NOMO-1 (cell line): ENCODE results near the gene PCDHA11.
"Not testable (repeated sequence)": the region's sequence is repeated elsewhere in the genome, so short reads cannot be mapped to it uniquely, and the experiment has no call there.

ENCODE experiments used
- DNase-seq, 2 experiments: peaks; one replicate each; lab custom pipeline; 2025; ENCODE audit not compliant: unreplicated experiment in 2 of 2; lab: John Stamatoyannopoulos, UW

The PCDHA11 gene

DNA sequence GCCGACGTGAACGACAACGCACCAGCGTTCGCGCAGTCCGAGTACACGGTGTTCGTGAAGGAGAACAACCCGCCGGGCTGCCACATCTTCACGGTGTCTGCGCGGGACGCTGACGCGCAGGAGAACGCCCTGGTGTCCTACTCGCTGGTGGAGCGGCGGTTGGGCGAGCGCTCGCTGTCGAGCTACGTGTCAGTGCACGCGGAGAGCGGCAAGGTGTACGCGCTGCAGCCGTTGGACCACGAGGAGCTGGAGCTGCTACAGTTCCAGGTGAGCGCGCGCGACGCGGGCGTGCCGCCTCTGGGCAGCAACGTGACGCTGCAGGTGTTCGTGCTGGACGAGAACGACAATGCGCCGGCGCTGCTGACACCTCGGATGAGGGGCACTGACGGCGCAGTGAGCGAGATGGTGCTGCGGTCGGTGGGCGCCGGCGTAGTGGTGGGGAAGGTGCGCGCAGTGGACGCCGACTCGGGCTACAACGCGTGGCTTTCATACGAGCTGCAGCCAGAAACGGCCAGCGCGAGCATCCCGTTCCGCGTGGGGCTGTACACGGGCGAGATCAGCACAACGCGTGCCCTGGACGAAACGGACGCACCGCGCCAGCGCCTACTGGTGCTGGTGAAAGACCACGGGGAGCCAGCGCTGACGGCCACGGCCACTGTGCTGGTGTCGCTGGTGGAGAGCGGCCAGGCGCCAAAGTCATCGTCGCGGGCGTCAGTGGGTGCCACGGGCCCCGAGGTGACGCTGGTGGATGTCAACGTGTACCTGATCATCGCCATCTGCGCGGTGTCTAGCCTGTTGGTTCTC, 18.7 kb upstream of the PCDHA11 start:
- DNase-seq: not testable (repeated sequence)

DNA sequence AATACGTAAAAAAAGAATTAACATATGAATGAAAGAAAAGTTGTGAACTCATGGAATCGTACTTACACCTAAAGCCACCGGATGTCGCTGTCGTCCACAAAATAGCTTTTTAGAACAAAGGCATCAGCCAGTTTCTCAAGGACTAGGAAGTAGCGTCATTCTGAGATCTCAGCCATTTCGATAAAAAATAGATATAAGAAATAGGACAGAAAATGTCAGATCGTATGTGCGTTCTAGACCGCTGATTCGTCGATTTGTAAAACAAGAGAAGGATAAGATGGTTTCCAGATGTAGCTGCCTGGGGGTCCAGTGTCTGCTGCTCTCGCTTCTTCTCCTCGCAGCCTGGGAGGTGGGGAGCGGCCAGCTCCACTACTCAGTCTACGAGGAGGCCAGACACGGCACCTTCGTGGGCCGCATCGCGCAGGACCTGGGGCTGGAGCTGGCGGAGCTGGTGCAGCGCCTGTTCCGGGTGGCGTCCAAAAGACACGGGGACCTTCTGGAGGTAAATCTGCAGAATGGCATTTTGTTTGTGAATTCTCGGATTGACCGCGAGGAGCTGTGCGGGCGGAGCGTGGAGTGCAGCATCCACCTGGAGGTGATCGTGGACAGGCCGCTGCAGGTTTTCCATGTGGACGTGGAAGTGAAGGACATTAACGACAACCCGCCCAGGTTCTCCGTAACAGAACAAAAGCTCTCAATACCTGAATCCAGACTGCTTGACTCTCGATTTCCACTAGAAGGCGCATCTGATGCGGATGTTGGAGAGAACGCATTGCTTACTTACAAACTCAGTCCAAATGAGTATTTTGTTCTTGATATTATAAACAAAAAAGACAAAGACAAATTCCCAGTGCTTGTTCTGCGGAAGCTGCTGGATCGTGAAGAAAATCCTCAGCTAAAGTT, 12.7 kb upstream of the PCDHA11 start, which contains the start of gene PCDHA10:
Gene PCDHA10 (plus strand): TSS at position 126 of the 903 bp plus-strand sequence. CDS start 152 bp downstream, at position 278.
- no peak for DNase-seq

DNA sequence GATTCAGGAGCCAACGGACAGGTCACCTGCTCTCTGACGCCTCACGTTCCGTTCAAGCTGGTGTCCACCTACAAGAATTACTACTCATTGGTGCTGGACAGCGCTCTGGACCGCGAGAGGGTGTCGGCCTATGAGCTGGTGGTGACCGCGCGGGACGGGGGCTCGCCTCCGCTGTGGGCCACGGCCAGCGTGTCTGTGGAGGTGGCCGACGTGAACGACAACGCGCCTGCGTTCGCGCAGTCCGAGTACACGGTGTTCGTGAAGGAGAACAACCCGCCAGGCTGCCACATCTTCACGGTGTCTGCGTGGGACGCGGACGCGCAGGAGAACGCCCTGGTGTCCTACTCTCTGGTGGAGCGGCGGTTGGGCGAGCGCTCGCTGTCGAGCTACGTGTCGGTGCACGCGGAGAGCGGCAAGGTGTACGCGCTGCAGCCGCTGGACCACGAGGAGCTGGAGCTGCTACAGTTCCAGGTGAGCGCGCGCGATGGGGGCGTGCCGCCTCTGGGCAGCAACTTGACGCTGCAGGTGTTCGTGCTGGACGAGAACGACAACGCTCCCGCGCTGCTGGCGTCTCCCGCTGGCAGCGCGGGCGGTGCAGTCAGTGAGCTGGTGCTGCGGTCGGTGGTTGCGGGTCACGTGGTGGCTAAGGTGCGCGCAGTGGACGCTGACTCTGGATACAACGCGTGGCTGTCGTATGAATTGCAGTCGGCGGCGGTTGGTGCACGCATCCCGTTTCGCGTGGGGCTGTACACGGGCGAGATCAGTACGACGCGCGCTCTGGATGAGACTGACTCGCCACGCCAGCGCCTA, 11.4 kb upstream of the PCDHA11 start:
- no peak for DNase-seq

DNA sequence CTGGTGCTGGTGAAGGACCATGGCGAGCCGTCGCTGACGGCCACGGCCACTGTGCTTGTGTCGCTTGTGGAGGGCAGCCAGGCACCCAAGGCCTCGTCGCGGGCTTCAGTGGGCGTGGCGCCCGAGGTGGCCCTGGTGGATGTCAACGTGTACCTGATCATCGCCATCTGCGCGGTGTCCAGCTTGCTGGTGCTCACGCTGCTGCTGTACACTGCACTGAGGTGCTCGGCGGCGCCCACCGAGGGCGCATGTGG, 10.8 kb upstream of the PCDHA11 start:
- DNase-seq: no peak

DNA sequence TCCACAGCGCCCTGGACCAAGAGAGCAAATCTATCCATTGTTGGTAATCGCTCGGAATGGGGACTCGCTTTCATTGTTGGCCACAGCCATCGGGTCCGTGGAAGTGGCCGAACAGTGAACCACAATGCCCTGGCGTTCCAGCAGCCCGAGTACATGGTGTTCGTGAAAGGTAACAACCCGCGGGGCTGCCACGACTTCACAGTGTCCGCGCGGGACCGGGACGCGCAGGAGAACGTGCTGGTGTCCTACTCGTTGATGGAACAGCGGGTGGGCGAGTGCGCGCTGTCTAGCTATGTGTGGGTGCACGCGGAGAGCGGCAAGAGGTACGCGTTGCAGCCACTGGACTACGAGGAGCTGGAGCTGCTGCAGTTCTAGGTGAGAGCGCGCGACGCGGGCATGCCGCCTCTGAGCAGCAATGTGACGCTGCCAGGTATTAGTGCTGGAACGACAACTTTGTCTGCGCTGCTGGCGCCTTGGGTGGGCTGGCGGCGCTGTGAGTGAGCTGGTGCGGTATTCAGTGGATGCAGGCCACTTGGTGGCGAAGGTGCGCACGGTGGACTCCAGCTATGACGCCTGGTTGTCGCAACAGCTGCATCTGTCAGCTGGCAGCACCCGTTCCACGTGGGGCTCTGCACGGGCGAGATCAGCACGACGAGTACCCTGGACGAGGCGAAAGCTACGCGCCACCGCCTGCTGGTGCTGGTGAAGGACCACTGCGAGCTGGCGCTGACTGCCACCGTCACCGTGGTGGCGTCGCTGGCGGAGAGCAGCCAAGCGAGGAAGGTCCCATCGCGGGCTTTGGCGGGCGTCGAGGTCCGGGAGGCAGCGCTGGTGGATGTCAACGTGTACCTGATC, 6.1 kb upstream of the PCDHA11 start:
- DNase-seq: no peak

DNA sequence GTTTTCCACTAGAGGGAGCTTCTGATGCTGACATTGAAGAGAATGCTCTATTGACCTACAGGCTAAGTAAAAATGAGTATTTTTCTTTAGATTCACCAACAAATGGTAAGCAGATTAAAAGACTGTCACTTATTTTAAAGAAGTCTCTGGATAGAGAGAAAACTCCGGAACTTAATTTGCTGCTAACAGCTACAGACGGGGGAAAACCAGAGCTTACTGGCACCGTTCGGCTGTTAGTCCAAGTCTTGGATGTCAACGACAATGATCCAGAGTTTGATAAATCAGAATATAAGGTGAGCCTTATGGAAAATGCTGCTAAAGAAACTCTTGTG, 764 bp downstream of the PCDHA11 start:
- DNase-seq: no peak

DNA sequence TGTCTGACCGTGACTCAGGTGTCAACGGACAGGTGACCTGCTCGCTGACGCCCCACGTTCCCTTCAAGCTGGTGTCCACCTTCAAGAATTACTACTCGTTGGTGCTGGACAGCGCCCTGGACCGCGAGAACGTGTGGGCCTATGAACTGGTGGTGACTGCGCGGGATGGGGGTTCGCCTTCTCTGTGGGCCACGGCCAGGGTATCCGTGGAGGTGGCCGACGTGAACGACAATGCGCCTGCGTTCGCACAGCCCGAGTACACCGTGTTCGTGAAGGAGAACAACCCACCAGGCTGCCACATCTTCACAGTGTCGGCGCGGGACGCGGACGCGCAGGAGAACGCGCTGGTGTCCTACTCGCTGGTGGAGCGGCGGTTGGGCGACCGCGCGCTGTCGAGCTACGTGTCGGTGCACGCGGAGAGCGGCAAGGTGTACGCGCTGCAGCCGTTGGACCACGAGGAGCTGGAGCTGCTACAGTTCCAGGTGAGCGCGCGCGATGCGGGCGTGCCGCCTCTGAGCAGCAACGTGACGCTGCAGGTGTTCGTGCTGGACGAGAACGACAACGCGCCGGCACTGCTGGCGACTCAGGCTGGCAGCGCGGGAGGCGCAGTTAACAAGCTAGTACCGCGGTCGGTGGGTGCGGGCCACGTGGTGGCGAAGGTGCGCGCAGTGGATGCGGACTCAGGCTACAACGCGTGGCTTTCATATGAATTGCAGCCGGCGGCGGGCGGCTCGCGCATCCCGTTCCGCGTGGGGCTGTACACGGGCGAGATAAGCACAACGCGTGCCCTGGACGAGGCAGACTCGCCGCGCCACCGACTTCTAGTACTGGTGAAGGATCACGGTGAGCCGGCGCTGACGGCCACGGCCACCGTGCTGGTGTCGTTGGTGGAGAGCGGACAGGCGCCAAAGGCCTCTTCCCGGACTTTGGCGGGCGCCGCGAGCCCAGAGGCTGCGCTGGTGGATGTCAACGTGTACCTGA, 1.8 kb downstream of the PCDHA11 start:
- no peak for DNase-seq

DNA sequence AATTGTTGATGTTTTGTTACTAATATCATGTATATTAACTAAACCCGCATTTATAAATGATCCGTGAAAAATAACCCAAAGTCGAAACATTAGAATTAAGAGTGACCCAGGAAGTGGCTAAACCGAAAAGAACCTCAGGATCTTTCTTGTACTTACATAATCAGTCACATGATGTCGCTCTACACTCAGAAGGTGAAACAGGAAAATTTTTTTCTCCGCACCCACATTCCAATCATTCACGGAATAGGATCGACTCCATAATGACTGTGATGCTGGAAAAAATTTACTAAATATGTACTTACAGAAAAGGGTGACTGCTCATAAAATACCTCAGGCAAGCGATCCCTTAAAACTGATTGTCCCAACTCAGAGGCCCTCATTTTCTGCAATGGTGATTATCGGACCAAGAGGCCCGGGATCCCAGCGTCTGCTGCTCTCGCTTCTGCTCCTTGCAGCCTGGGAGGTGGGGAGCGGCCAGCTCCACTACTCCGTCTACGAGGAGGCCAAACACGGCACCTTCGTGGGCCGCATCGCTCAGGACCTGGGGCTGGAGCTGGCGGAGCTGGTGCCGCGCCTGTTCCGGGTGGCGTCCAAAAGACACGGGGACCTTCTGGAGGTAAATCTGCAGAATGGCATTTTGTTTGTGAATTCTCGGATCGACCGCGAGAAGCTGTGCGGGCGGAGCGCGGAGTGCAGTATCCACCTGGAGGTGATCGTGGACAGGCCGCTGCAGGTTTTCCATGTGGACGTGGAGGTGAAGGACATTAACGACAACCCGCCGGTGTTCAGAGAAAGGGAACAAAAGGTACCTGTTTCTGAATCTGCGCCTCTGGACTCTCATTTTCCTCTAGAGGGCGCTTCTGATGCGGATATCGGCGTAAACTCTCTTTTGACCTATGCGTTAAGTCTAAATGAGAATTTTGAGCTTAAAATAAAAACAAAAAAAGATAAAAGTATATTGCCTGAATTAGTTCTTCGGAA, 6.6 kb downstream of the PCDHA11 start, which contains the start of gene PCDHA12:
Gene PCDHA12 (plus strand): TSS at position 224 of the 981 bp plus-strand sequence. CDS start 165 bp downstream, at position 389.
- no peak for DNase-seq

DNA sequence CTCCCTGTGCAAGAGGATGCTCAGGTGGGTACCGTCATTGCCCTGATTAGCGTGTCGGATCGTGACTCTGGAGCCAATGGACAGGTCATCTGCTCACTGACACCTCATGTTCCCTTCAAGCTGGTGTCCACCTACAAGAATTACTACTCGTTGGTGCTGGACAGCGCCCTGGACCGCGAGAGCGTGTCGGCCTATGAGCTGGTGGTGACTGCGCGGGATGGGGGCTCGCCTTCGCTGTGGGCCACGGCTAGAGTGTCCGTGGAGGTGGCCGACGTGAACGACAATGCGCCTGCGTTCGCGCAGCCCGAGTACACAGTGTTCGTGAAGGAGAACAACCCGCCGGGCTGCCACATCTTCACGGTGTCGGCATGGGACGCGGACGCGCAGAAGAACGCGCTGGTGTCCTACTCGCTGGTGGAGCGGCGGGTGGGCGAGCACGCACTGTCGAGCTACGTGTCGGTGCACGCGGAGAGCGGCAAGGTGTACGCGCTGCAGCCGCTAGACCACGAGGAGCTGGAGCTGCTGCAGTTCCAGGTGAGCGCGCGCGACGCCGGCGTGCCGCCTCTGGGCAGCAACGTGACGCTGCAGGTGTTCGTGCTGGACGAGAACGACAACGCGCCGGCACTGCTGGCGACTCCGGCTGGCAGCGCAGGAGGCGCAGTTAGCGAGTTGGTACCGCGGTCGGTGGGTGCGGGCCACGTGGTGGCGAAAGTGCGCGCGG, 7.9 kb downstream of the PCDHA11 start:
- DNase-seq: not testable (repeated sequence)

DNA sequence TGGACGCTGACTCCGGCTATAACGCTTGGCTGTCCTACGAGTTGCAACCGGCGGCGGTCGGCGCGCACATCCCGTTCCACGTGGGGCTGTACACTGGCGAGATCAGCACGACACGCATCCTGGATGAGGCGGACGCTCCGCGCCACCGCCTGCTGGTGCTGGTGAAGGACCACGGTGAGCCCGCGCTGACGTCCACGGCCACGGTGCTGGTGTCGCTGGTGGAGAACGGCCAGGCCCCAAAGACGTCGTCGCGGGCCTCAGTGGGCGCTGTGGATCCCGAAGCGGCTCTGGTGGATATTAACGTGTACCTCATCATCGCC, 8.5 kb downstream of the PCDHA11 start:
- DNase-seq: no peak

DNA sequence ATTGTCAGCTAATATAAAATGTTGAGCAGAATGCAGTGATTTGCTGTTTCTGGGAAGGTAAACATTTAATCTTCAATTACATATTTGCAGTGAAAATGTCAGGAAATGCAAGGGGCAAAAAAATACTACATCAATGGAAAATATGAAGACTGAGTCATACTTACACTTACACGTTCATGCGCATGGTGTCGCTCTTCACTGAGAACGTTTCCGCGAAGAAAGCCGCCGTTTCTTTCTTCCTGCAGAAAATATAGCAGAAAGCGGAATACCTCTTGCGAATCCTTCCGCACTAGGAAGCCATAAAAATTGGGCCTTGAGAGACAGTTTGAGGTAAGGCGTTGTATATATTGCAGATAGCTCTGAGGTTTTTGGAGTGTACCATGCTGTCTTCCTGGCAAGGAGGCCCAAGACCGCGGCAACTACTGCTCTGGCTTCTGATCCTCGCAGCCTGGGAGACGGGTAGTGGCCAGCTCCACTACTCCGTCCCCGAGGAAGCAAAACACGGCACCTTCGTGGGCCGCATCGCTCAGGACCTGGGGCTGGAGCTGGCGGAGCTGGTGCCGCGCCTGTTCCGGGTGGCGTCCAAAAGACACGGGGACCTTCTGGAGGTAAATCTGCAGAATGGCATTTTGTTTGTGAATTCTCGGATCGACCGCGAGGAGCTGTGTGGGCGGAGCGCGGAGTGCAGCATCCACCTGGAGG, 13.3 kb downstream of the PCDHA11 start, which contains the start of gene PCDHA13:
Gene PCDHA13 (plus strand): TSS at position 236 of the 702 bp plus-strand sequence. CDS start 145 bp downstream, at position 381.
- no peak for DNase-seq

DNA sequence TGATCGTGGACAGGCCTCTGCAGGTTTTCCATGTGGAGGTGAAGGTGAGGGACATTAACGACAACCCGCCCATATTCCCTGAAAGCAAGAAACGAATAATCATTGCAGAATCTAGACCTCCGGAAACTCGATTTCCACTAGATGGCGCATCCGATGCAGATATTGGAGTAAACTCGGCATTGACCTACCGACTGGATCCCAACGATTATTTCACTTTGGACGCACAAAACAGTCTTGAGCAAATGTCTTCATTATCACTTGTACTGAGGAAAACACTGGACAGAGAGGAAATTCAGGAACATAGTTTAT, 13.8 kb downstream of the PCDHA11 start:
- DNase-seq: no peak

DNA sequence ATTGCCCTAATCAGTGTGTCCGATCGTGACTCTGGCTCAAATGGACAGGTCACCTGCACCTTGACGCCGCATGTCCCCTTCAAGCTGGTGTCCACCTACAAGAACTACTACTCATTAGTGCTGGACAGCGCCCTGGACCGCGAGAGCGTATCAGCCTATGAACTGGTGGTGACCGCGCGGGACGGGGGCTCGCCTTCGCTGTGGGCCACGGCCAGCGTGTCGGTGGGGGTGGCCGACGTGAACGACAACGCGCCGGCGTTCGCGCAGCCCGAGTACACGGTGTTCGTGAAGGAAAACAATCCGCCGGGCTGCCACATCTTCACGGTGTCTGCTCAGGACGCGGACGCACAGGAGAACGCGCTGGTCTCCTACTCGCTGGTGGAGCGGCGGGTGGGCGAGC, 14.6 kb downstream of the PCDHA11 start:
- DNase-seq: no peak

DNA sequence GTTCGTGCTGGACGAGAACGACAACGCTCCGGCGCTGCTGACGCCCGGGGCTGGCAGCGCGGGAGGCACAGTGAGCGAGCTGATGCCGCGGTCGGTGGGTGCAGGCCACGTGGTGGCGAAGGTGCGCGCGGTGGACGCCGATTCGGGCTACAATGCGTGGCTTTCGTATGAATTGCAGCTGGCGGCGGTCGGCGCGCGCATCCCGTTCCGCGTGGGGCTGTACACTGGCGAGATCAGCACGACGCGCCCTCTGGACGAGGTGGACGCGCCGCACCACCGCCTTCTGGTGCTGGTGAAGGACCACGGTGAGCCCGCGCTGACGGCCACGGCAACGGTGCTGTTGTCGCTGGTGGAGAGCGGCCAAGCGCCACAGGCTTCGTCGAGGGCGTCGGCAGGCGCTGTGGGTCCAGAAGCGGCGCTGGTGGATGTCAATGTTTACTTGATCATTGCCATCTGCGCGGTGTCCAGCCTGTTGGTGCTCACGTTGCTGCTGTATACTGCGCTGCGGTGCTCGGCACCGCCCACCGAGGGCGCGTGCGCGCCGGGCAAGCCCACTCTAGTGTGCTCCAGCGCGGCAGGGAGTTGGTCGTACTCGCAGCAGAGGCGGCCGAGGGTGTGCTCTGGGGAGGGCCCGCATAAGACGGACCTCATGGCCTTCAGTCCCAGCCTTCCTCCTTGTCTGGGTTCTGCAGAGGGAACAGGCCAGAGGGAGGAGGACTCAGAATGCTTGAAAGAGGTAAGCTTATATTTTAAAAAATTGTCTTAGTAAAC, 15.4 kb downstream of the PCDHA11 start:
- no peak for DNase-seq

DNA sequence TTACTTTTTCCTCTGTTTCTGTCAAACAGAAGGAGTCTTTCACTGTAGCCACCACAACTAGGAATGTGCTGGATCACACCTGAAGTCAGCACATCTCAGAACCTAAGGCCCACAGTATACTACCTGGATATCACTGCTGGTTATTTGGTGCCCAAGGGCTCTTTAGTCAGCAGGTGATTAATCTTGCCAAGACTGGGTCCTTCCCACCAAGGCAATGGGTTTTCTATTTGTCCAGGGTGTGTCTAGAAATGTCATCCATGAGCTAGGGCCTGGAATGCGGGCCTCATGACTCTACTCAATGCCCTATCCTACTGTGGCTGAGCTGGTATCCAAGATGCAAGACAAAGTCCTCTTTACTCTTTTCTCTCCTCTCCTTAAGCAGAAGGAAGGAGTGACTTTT, 47.6 kb downstream of the PCDHA11 start:
- no peak for DNase-seq
